Retinal pigment epithelial cell (primary cell): ENCODE measurements around the gene CSNK1A1L.
A peak's percentile ranks its signal among the peaks of the same experiment; 100 is the strongest.

Experiments
- DNase-seq: peaks from one replicate; pipeline ENCODE4 v3.0.0-alpha.2; 2010; ENCODE audit warnings: low read depth
- H3K4me3 ChIP-seq: 2 replicates; pipeline ENCODE4 v1.5.1; 2011; ENCODE audit warnings: mild to moderate bottlenecking, low read length, control low read depth, moderate library complexity
- TF ChIP-seq, protein P1 (sequence below): conservative IDR thresholded peaks from 2 replicates; pipeline ENCODE4 v1.5.1; 2011; ENCODE audit warnings: low read depth, low read length, control low read depth, inconsistent platforms

Gene CSNK1A1L

DNA sequence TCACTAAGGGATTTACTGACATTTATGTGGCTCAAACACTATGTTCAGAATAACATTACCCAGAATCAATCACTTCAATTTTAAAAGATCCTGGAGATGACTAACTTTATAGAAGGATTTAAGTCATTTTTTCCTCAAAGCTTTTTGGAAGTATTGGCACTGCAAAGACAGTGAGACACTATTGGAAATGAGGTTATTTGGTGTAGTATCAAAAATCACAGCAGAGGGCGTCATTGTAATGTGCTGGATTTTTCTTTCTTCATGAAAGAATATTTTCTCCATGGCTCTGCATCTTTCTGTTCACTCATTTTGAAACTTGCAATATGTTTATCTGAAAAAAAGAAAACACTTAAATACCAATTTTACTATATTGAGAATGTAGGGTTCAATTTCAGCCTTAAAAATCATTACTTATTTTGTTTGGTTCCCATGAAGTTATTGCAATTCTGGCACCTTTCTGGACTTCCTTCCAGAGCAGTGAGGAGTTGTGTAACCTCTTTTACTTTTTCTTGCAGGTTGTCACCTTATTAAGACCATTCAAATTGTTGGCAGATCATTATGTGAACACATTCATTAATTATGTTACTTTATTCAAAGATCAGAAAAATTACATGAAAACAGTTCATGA lies 3.7 kb upstream of the CSNK1A1L start:
- DNase-seq = no peak
- H3K4me3 ChIP-seq = no peak overlapping the region
- TF ChIP-seq, protein P1, sequence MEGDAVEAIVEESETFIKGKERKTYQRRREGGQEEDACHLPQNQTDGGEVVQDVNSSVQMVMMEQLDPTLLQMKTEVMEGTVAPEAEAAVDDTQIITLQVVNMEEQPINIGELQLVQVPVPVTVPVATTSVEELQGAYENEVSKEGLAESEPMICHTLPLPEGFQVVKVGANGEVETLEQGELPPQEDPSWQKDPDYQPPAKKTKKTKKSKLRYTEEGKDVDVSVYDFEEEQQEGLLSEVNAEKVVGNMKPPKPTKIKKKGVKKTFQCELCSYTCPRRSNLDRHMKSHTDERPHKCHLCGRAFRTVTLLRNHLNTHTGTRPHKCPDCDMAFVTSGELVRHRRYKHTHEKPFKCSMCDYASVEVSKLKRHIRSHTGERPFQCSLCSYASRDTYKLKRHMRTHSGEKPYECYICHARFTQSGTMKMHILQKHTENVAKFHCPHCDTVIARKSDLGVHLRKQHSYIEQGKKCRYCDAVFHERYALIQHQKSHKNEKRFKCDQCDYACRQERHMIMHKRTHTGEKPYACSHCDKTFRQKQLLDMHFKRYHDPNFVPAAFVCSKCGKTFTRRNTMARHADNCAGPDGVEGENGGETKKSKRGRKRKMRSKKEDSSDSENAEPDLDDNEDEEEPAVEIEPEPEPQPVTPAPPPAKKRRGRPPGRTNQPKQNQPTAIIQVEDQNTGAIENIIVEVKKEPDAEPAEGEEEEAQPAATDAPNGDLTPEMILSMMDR = peak; percentile 63

DNA sequence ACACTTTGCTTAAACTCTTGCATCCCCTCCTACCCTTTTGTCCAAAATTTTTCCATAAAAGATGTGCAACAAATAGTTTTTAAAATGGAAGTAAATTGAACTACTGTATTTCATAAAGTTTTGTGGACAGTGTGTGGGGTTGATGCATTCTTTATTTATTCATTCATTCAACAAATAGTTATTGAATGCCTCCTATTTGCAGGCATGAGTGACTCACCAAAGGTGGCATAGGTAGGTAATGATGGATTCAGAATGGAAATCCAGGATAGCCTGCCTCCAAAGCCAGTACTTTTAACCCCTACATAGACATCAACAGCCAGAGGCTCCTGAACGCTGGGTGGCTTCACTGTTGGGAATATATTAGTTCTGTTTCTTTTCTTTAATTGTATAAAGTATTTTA lies 2.4 kb upstream of the CSNK1A1L start:
- no peak for DNase-seq
- TF ChIP-seq, protein P1 = no peak
- no peak overlapping the region for H3K4me3 ChIP-seq

DNA sequence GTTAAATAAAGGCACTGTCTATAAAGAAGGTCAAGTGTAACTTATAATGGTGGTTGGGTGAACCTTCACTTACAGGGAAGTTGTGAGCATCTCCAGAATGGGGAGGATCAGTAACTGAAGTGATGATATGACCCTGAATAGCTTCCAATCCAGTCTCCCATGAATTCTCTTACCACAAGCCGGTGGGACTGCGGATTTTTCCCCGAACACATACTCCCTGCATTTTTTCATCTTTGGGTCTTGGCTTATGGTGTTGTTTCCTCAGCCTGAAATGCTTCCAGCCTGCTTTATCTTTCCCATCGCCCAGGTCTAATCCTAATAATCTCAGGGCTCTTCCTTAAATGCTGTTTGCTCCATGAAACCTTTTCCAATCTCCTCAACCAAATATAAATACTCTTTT lies 2.0 kb upstream of the CSNK1A1L start:
- no peak for DNase-seq
- no peak overlapping the region for H3K4me3 ChIP-seq
- TF ChIP-seq, protein P1 = no peak

DNA sequence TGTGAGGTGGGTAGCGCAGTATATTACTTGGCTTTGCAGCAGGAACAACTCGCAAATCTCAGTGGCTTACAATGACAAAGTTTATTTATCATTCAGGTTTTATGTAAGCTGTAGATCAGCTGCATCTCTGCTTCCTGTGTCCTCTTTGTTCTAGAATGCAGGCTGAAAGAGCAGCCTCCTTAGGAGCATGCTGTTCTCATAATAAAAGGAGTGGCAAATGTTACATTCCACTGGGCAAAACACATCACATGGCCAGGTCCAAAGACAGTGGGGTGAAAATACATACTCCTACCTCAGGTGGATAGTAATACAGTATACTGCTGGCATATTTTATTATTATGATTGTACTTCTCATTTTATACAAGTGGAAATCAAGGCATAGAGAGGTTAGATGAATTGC lies 1.2 kb upstream of the CSNK1A1L start:
- TF ChIP-seq, protein P1 = no peak
- H3K4me3 ChIP-seq = no peak overlapping the region
- no peak for DNase-seq

DNA sequence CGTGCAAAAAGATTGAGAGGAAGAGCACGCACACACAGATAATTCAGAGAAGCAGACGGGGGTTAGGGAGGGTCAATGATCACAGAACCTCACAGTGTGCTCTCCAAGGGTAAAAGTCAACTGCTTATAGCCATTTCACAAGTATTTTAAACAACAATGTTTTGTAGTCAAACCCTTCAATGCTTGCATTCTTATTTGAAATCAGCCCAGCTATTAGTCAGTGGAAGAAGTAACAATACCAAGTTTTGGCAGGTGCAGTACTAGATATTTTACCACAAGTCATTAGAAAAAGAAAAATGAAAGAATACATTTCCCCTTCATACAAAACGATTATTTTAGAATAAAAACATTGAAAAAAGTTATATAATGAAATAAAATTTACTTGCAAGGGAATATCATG lies 2.6 kb downstream of the CSNK1A1L start:
- no peak for DNase-seq

DNA sequence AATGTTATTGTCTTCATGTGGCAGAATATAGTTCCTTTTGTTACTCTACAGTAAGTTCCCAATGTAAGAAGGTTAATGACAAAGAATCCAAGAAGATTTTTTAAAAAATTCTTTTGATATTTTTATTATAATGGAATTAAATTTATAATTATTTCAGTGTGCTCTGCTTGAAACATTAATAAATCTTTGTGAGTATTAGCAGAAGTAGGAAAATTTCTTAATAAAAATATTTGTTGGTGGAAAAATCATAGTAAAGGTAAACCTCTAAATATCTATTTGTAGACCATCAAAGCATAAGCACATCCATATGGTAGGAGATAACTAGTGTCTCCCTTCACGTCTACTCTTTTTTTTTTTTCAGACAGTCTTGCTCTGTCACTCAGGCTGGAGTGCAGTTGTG lies 4.3 kb downstream of the CSNK1A1L start:
- DNase-seq = no peak
- H3K4me3 ChIP-seq = no peak overlapping the region
- TF ChIP-seq, protein P1 = no peak

More for the DNA sequence above, 2.6 kb downstream of the CSNK1A1L start:
- no peak overlapping the region for H3K4me3 ChIP-seq
- TF ChIP-seq, protein P1 = no peak

DNA sequence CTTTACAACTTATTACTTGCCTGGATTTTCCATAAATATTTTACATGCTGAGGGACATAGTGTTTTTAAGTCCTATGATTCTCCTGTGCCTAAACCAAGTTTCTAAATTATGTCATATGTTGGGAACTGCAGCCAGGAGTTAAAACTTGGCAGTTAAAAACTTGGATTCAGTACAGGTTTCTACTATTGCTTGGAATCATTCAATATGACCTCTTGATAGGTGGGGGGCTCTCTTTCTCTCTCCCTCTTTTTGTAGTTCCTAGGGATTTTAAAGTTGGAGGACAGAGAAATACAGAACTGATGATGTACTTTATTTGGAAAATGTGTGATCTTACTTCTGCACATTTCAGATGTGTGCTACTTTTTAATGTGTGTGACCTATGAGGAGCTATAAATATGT lies 4.7 kb downstream of the CSNK1A1L start:
- no peak for DNase-seq
- TF ChIP-seq, protein P1 = no peak
- H3K4me3 ChIP-seq = no peak overlapping the region
